ENCODE results near the gene CENPS. TPM values are rescaled to one million over a fixed set of nuclear protein-coding genes. Genes with fewer than 3 reads are reported as not detected.

CENPS gene
- total and polyA plus RNA-seq, 9 of the 15 experiments (the other 6 are each of a cell fraction or from before 2014, with no cell fraction given) = 10.2 to 36.0 (median 26.0) TPM

DNA sequence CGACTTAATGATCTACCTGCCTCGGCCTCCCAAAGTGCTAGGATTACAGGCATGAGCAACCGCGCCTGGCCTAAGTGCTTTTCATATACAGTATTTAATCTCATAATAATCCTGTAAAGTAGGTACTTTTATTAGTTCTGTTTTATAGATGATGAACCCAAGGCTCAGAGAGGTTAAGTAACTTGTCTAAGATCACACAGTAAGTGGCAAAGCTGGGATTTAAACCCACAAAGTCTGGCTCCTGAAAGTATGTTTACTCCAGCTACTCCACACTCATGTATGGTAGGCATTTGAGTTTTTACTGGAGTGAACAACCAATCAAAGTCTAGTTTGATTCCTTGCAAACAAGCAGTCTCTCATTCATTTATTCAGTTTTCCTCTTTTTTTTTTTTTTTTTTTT is 39.8 kb downstream of the CENPS start (continued):
- TF ChIP-seq, protein P1, sequence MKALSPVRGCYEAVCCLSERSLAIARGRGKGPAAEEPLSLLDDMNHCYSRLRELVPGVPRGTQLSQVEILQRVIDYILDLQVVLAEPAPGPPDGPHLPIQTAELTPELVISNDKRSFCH (CRISPR knock-in tag; IDR thresholded peaks at IDR 0.05) = no peak
- TF ChIP-seq, protein P1 (tag; IDR thresholded peaks at IDR 0.05) = no peak
- no peak for TF ChIP-seq ZNF146 (CRISPR knock-in tag; IDR thresholded peaks at IDR 0.05; ENCODE audit: unreplicated experiment)
- TF ChIP-seq MEIS2 (IDR thresholded peaks at IDR 0.05; ENCODE audit: partially characterized antibody) = no peak
- no peak for TF ChIP-seq CBX8 (IDR thresholded peaks at IDR 0.05; ENCODE audit: borderline replicate concordance, extremely low read depth, low read depth, low read length, poor library complexity, severe bottlenecking)
- TF ChIP-seq, protein P2, sequence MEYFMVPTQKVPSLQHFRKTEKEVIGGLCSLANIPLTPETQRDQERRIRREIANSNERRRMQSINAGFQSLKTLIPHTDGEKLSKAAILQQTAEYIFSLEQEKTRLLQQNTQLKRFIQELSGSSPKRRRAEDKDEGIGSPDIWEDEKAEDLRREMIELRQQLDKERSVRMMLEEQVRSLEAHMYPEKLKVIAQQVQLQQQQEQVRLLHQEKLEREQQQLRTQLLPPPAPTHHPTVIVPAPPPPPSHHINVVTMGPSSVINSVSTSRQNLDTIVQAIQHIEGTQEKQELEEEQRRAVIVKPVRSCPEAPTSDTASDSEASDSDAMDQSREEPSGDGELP (CRISPR knock-in tag; IDR thresholded peaks at IDR 0.05; ENCODE audit: borderline replicate concordance) = no peak
- no peak for TF ChIP-seq ZNF431 (CRISPR knock-in tag; IDR thresholded peaks at IDR 0.05)
- TF ChIP-seq SNIP1 (IDR thresholded peaks at IDR 0.05; ENCODE audit: low read depth) = no peak
- TF ChIP-seq, protein P3, sequence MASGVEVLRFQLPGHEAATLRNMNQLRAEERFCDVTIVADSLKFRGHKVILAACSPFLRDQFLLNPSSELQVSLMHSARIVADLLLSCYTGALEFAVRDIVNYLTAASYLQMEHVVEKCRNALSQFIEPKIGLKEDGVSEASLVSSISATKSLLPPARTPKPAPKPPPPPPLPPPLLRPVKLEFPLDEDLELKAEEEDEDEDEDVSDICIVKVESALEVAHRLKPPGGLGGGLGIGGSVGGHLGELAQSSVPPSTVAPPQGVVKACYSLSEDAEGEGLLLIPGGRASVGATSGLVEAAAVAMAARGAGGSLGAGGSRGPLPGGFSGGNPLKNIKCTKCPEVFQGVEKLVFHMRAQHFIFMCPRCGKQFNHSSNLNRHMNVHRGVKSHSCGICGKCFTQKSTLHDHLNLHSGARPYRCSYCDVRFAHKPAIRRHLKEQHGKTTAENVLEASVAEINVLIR (CRISPR knock-in tag; IDR thresholded peaks at IDR 0.05) = no peak
- TF ChIP-seq RBM25 (IDR thresholded peaks at IDR 0.05; ENCODE audit: low read depth, low read length, severe bottlenecking) = peak; percentile 97
- no peak for TF ChIP-seq NBN (IDR thresholded peaks at IDR 0.05; ENCODE audit: low read depth)
- TF ChIP-seq RBM15 (IDR thresholded peaks at IDR 0.05; ENCODE audit: insufficient read depth, low read length) = no peak
- TF ChIP-seq, protein P4, sequence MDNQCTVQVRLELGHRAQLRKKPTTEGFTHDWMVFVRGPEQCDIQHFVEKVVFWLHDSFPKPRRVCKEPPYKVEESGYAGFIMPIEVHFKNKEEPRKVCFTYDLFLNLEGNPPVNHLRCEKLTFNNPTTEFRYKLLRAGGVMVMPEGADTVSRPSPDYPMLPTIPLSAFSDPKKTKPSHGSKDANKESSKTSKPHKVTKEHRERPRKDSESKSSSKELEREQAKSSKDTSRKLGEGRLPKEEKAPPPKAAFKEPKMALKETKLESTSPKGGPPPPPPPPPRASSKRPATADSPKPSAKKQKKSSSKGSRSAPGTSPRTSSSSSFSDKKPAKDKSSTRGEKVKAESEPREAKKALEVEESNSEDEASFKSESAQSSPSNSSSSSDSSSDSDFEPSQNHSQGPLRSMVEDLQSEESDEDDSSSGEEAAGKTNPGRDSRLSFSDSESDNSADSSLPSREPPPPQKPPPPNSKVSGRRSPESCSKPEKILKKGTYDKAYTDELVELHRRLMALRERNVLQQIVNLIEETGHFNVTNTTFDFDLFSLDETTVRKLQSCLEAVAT (IDR thresholded peaks at IDR 0.05) = no peak
- TF ChIP-seq, protein P5, sequence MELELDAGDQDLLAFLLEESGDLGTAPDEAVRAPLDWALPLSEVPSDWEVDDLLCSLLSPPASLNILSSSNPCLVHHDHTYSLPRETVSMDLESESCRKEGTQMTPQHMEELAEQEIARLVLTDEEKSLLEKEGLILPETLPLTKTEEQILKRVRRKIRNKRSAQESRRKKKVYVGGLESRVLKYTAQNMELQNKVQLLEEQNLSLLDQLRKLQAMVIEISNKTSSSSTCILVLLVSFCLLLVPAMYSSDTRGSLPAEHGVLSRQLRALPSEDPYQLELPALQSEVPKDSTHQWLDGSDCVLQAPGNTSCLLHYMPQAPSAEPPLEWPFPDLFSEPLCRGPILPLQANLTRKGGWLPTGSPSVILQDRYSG (tag; conservative IDR thresholded peaks at IDR 0.05; ENCODE audit: low read depth) = no peak
- TF ChIP-seq ZNF785 (CRISPR knock-in tag; IDR thresholded peaks at IDR 0.05) = no peak
- no peak for TF ChIP-seq ZNF668 (CRISPR knock-in tag; IDR thresholded peaks at IDR 0.05)
- no peak for TF ChIP-seq CCAR2 (IDR thresholded peaks at IDR 0.05; ENCODE audit: low read depth, low read length)
- no peak for TF ChIP-seq DPF2 (IDR thresholded peaks at IDR 0.05)
- no peak for TF ChIP-seq U2AF2 (optimal IDR thresholded peaks at IDR 0.05; ENCODE audit: low read depth, low read length)
- TF ChIP-seq BRD9 (IDR thresholded peaks at IDR 0.05; ENCODE audit: low read depth, partially characterized antibody) = no peak

Measured in K562 (cell line).